Pancreas (tissue), 10 donors: ENCODE data around the gene UBXN10. TPM values are rescaled to one million over a fixed set of nuclear protein-coding genes. Genes with fewer than 3 reads are reported as not detected.

Experiments used
- ATAC-seq, 4 donors: fragments of 200-7000 bp; cut with Tn5 transposase; one replicate each; pipeline versions ENCODE4 v1.8.0 to v1.9.1; 2020; ENCODE audit warnings: mild to moderate bottlenecking in 4 of 4, moderate library complexity in 4 of 4
- DNase-seq, 6 donors: peaks; one replicate each; pipeline ENCODE4 v3.0.0-alpha.2; 2020
- FAIRE-seq: peaks from 2 replicates; lab custom pipeline; 2012; peaks lifted over from hg19 to GRCh38; lab: Jason Lieb, UNC
- H3K27ac ChIP-seq, 4 donors: fragments of 200-600 bp; sonication (generic); 1 replicate in 3 of 4; 2 replicates in 1 of 4; pipeline versions ENCODE4 v1.5.0 to v1.8.0; 2020
- H3K27me3 ChIP-seq, 4 donors: fragments of 200-600 bp; one replicate each; pipeline ENCODE4 v1.8.0; 2021
- H3K36me3 ChIP-seq, 3 donors: fragments of 200-600 bp; sonication (generic) in 1 of 3; one replicate each; pipeline versions ENCODE4 v1.5.0 to v1.8.0; 2020 to 2021
- H3K4me1 ChIP-seq, 3 donors: fragments of 200-600 bp; one replicate each; pipeline ENCODE4 v1.8.0; 2021
- H3K4me3 ChIP-seq, 4 donors: fragments of 200-600 bp; sonication (generic) in 2 of 4; one replicate each; pipeline versions ENCODE4 v1.5.0 to v1.8.0; 2020 to 2021
- H3K9me3 ChIP-seq, 4 donors: fragments of 200-600 bp; one replicate each; pipeline ENCODE4 v1.8.0; 2021
- WGBS, 2 donors: extraction: QIAGEN DNeasy Blood & Tissue Kit; methylation state at CpG; one replicate each; pipeline ENCODE4 v1.1.7; 2013; 5-methylcytosine and 5-hydroxymethylcytosine counted together
- intact Hi-C, 3 donors: fragments of 100-400 bp; cut with DNase I; formaldehyde crosslinking; loops; one replicate each; pipeline versions ENCODE4 v1.11.1 to v1.14.2; 2022
- polyA plus RNA-seq, 2 donors: library from polyadenylated mRNA; stranded (reverse); fragments of 200-250 nt; gene quantifications; one replicate each; pipeline ENCODE4 v1.2.3, GENCODE V29; 2013
- total RNA-seq, 6 donors: library from RNA; stranded (reverse); fragmentation: NEBNext Ultra II Directional in 4 of 6; extraction: Animal tissue kit (Norgen Biotek cat#: 25700) in 4 of 6; gene quantifications; one replicate each; pipeline versions ENCODE4 v1.2.1 to v1.2.4, GENCODE V29; 2021 to 2023
- TF ChIP-seq, protein P1 (sequence below), 4 donors: fragments of 200-600 bp; sonication (generic) in 3 of 4; IDR thresholded peaks; one replicate each; pipeline versions ENCODE4 v1.5.0 to v1.8.0; 2021; ENCODE audit warnings: antibody characterized with exemption in 4 of 4
- donor health status: healthy with polysubstance abuse.
- donor health status: DM: no; HTN: no; CAD: no; lungs with moderate emphysema.
- donor health status: DM: no; HTN: no; CAD: no.
- donor health status: control.
- donor health status: control.
- donor health status: Bipolar disorder and iron deficiency.
- donor health status: DM: yes; HTN: yes; CAD: no.
- donor health status: DM: no; HTN: no; CAD: no.
- donor health status: DM: no; HTN: no; CAD: no.
- donor health status: DM: yes; HTN: yes; CAD: no.

Gene UBXN10
- total and polyA plus RNA-seq, 8 donors = 0.54 to 2.4 (median 0.75) TPM

- H3K4me1 ChIP-seq = no peaks in the 10 kb centered on the region
- DNase-seq (no peak), FAIRE-seq (no peak), ATAC-seq (peak in 2 of 4 donors; percentile 14 to 52)
- H3K9me3 ChIP-seq = no peaks in the 10 kb centered on the region
- H3K27ac ChIP-seq = no peak overlapping the region
- intact Hi-C loops = no loop called here
- TF ChIP-seq, protein P1, sequence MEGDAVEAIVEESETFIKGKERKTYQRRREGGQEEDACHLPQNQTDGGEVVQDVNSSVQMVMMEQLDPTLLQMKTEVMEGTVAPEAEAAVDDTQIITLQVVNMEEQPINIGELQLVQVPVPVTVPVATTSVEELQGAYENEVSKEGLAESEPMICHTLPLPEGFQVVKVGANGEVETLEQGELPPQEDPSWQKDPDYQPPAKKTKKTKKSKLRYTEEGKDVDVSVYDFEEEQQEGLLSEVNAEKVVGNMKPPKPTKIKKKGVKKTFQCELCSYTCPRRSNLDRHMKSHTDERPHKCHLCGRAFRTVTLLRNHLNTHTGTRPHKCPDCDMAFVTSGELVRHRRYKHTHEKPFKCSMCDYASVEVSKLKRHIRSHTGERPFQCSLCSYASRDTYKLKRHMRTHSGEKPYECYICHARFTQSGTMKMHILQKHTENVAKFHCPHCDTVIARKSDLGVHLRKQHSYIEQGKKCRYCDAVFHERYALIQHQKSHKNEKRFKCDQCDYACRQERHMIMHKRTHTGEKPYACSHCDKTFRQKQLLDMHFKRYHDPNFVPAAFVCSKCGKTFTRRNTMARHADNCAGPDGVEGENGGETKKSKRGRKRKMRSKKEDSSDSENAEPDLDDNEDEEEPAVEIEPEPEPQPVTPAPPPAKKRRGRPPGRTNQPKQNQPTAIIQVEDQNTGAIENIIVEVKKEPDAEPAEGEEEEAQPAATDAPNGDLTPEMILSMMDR (IDR thresholded peaks at IDR 0.05) = no peak
- no peaks in the 10 kb centered on the region for H3K36me3 ChIP-seq
- 19 to 23% methylated on average over 6 of the region's 6 CpGs for WGBS, 2 donors
- H3K27me3 ChIP-seq = peaks cover 0 to 6% (median 1%) of the 10 kb centered on the region in 4 donors
- no peak overlapping the region for H3K4me3 ChIP-seq
Measured at GRCh38 chr1:20233866-20234265, 48.0 kb downstream of the UBXN10 start.

DNA sequence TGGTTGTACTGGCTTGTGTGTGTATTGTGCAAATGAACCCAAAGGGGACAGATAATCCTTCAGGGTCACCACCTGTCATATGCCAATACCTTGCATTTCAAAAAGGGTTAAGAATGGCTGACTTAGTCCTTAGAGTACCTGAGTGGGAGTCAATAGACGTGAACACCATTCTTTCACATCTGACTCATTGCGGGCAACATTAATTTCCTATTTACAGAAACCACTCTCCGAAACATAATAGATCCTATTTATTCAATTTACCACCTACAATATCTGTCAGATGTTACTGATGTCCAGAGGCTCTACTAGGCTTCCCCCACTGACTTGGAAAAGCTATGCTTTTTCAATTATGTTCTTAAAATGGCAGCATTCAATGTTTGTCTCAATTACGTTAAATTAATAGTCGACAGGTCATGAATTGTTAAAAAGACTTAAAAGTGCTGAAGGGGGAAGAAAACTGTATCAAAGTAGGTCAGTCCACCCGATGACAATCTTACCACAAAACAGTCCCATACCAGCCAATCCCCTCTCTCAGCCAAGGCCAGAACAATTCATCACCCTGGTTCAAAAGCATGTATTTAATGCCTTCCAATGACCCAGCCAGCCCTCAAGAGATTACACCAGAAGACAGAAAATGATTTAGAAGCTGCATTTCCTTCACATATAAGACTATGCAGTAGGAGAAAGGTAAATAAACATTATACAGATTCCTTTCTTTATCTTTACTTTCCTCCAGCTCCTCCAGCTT is 49.1 kb downstream of the UBXN10 start:
- 57 to 69% methylated on average over 6 of the region's 6 CpGs for WGBS, 2 donors
- ATAC-seq = no peak
- DNase-seq = no peak
- FAIRE-seq = no peak
- H3K36me3 ChIP-seq = no peaks in the 10 kb centered on the region
- no peak overlapping the region for H3K4me3 ChIP-seq
- no peaks in the 10 kb centered on the region for H3K9me3 ChIP-seq
- TF ChIP-seq, protein P1 (IDR thresholded peaks at IDR 0.05) = no peak
- intact Hi-C loops = no loop called here
- H3K27ac ChIP-seq = no peak overlapping the region
- H3K27me3 ChIP-seq = peaks cover 0 to 6% (median 1%) of the 10 kb centered on the region in 4 donors
- H3K4me1 ChIP-seq = no peaks in the 10 kb centered on the region

- DNase-seq (no peak), FAIRE-seq (no peak), ATAC-seq (no peak)
- Histone ChIP-seq H3K27me3 (peaks cover 0 to 6% (median 1%) of the 10 kb centered on the region in 4 donors), H3K27ac (no peak overlapping the region), H3K4me1 (no peaks in the 10 kb centered on the region), H3K36me3 (no peaks in the 10 kb centered on the region), H3K4me3 (no peak overlapping the region), H3K9me3 (no peaks in the 10 kb centered on the region)
- WGBS, 2 donors = 71 to 74% methylated on average over 6 of the region's 6 CpGs
- intact Hi-C loops = no loop called here
- TF ChIP-seq, protein P1 (IDR thresholded peaks at IDR 0.05) = no peak
Measured at GRCh38 chr1:20237646-20238045, 51.8 kb downstream of the UBXN10 start.

- H3K9me3 ChIP-seq = no peaks in the 10 kb centered on the region
- 25 to 37% methylated on average over 2 of the region's 2 CpGs for WGBS, 2 donors
- no peaks in the 10 kb centered on the region for H3K4me1 ChIP-seq
- peaks cover 0 to 5% (median 0%) of the 10 kb centered on the region in 4 donors for H3K27me3 ChIP-seq
- H3K4me3 ChIP-seq = no peak overlapping the region
- H3K36me3 ChIP-seq = no peaks in the 10 kb centered on the region
- TF ChIP-seq, protein P1 (IDR thresholded peaks at IDR 0.05) = no peak
- no peak for ATAC-seq
- intact Hi-C loops = no loop called here
- DNase-seq = no peak
- no peak for FAIRE-seq
- no peak overlapping the region for H3K27ac ChIP-seq
Measured at GRCh38 chr1:20240012-20240411, 54.1 kb downstream of the UBXN10 start.

- H3K4me1 ChIP-seq = no peaks in the 10 kb centered on the region
- H3K4me3 ChIP-seq = no peak overlapping the region
- FAIRE-seq = no peak
- no peaks in the 10 kb centered on the region for H3K9me3 ChIP-seq
- no peak overlapping the region for H3K27ac ChIP-seq
- TF ChIP-seq, protein P1 (IDR thresholded peaks at IDR 0.05) = no peak
- WGBS, 2 donors = 67 to 70% methylated on average over 23 to 37 of the region's 37 CpGs
- DNase-seq = peak in 1 of 6 donors; percentile 23
- no peak for ATAC-seq
- intact Hi-C loops = no loop called here
- H3K27me3 ChIP-seq = peaks cover 0 to 5% (median 0%) of the 10 kb centered on the region in 4 donors
- H3K36me3 ChIP-seq = no peaks in the 10 kb centered on the region
Measured at GRCh38 chr1:20242890-20243479, 57.1 kb downstream of the UBXN10 start.
